ENCODE measurements around the gene GEMIN7. TPM values are rescaled to one million over a fixed set of nuclear protein-coding genes. Genes with fewer than 3 reads are reported as not detected.

Gene GEMIN7
- total RNA-seq, 1 donor: 4.1 TPM

GRCh38 chr19:45071969-45072790 is 6.9 kb upstream of the GEMIN7 start:
- peaks cover 24% of the 10 kb centered on the region for H3K4me1 ChIP-seq (ENCODE audit: insufficient read depth, low read length)
- no peaks in the 10 kb centered on the region for H3K27me3 ChIP-seq (ENCODE audit: insufficient read depth, low read length)
- no peaks in the 10 kb centered on the region for H3K9me3 ChIP-seq (ENCODE audit: low read depth, low read length)
- H3K4me3 ChIP-seq (ENCODE audit: low read length): no peak overlapping the region

DNA sequence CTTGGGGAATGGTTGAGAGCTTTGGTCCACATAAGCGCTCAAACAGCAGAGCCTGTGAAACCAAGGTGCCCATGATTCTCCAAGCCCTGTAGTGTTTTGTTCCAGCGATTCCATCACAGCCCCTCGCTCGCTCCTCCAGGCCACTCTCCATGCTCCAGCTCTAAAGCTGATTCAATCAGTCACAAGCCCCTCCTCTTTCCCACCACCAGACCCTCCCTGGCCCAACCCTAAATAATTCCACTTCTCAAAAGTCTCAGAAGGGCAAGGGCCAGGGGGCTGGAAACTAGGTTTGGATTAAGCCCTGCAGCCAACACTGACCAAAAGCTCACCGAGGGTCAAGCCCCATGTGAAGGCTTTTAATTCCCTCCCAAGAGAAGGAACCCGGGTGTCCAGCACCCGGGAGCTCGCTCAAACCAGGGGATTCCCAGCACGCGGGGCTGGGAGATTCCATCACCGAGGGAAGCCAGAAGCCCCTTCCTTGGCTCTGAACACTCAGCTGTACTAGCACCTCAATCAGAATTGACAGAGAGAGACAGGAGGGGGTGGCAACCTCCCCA is 4.2 kb upstream of the GEMIN7 start:
- peak overlapping the region; percentile 27 for H3K4me3 ChIP-seq (ENCODE audit: low read length)
- H3K9me3 ChIP-seq (ENCODE audit: low read depth, low read length): no peaks in the 10 kb centered on the region
- H3K27me3 ChIP-seq (ENCODE audit: insufficient read depth, low read length): no peaks in the 10 kb centered on the region
- peaks cover 45% of the 10 kb centered on the region for H3K4me1 ChIP-seq (ENCODE audit: insufficient read depth, low read length)

- Histone ChIP-seq H3K4me3 (ENCODE audit: low read length) (peak overlapping the region; percentile 70), H3K4me1 (ENCODE audit: insufficient read depth, low read length) (peaks cover 51% of the 10 kb centered on the region), H3K9me3 (ENCODE audit: low read depth, low read length) (no peaks in the 10 kb centered on the region), H3K27me3 (ENCODE audit: insufficient read depth, low read length) (no peaks in the 10 kb centered on the region)
These were observed 3.6 kb upstream of the GEMIN7 start for GRCh38 chr19:45075301-45076028.

DNA sequence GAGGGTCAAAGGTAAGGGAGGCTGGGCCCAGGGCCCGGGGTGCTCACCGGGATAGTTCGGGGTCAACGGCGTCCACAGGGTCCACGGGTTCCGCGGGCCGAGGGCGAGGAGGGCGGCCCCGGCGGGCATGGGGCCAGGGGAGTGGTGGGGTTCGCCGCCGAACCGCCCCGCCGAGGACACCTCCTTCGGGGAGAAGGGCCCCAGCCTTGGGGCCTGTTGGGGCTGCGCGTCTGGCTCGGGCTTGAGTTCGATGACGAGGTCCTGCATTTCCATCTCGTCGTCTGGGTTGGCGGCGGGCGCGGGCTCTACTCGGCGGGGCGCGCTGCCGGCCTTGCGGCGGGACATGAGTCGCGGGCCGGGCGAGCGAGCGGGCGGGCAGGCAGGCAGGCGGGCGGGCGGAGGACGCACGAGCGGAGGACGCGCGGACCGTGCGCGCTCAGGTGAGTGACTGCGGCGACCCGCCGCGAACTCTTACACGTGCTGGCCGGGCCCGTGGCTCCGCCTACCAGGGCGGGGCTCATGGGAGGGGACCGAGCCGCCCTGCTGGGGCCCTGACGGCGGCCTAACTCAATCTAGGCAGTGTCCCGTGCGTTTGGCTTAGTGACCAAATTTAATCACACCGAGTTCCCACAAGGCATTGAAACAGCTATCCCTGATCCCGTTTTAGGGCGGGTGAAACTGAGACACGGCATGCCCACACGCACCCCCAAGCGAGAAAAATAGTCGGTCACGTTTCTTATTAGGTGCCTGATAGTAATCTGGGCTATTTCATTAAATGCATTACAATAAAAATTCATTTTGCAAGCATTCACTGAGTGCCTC is 2.8 kb upstream of the GEMIN7 start, which contains the start of gene ZNF296:
Gene ZNF296 (minus strand): TSS at position 450 of the 822 bp plus-strand sequence. CDS start 105 bp downstream, at position 345.
- H3K9me3 ChIP-seq (ENCODE audit: low read depth, low read length): no peaks in the 10 kb centered on the region
- H3K4me1 ChIP-seq (ENCODE audit: insufficient read depth, low read length): peaks cover 56% of the 10 kb centered on the region
- H3K27me3 ChIP-seq (ENCODE audit: insufficient read depth, low read length): no peaks in the 10 kb centered on the region
- peak within 1 kb of the TSS; percentile 70 for H3K4me3 ChIP-seq (ENCODE audit: low read length)

DNA sequence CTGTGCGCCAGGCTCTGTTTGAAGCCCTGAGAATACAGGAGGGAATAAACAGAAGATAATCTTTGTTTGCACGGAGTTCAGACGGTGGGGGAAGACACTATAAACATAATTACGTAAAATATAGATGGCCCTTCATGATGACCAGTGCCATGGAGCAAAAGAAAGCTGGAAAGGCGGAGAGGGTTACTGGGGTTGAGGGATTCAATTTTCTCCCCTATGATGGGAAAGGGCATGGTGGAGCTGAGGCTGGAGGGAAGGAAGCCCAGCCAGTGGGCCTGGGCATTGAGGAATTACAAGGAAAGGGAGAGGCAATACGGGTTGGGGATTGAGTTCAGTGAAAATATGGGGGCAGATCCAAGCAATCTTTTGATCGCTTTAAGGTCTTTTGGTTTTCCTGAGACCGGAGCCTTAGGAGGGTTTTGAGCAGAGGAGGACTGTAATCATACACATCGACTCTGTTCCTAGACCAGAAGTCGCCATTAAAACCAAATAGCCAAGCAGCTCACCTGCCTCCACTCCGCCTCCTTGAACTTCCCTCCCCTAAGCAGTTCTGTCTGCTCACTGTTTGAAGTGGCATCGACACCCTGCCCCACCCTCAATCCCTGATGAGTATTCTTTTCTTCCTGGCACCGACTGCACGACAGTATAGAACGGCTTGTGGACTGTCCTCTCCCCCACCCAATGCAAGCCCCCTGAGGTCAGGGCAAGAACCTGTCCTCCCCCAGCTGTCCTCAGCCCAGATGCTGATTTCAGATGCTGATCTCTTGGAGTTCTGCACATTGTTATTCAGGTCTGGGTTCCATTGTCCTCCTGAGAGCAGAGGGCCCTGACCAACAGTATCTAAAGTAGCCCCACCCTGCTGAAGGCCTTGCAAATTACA is 2.0 kb upstream of the GEMIN7 start:
- peak overlapping the region; percentile 70 for H3K4me3 ChIP-seq (ENCODE audit: low read length)

GRCh38 chr19:45078390-45079062 is 534 bp upstream of the GEMIN7 start:
- Histone ChIP-seq H3K4me3 (ENCODE audit: low read length) (peak overlapping the region; percentile 84), H3K9me3 (ENCODE audit: low read depth, low read length) (no peaks in the 10 kb centered on the region), H3K4me1 (ENCODE audit: insufficient read depth, low read length) (peaks cover 56% of the 10 kb centered on the region), H3K27me3 (ENCODE audit: insufficient read depth, low read length) (no peaks in the 10 kb centered on the region)

More for the DNA sequence above, 2.0 kb upstream of the GEMIN7 start:
- H3K27me3 ChIP-seq (ENCODE audit: insufficient read depth, low read length): no peaks in the 10 kb centered on the region
- peaks cover 56% of the 10 kb centered on the region for H3K4me1 ChIP-seq (ENCODE audit: insufficient read depth, low read length)
- H3K9me3 ChIP-seq (ENCODE audit: low read depth, low read length): no peaks in the 10 kb centered on the region

DNA sequence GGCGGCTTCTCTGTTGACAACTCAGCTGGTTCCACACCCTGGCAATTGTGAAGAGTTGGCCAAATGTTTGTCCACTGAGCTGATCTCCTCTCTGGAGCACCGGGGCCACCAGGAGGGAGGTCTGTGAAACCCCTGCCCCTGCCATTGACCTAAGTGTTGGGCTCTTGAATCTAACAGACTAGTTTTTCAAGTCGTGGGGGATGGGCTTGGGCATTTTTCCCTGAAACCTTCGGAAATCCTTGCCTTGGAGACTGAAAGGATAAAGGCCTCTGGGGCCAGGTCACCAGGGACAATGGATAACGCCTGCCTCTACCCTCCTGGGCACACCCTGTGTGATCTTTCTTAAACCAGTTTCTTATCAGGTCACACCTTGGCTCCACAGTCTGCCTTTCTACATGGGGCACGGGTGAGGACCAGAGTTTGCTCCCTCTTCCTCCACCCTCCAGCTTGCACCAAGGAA is 881 bp downstream of the GEMIN7 start:
- peaks cover 43% of the 10 kb centered on the region for H3K4me1 ChIP-seq (ENCODE audit: insufficient read depth, low read length)
- H3K9me3 ChIP-seq (ENCODE audit: low read depth, low read length): no peaks in the 10 kb centered on the region
- H3K4me3 ChIP-seq (ENCODE audit: low read length): peak overlapping the region; percentile 84
- H3K27me3 ChIP-seq (ENCODE audit: insufficient read depth, low read length): no peaks in the 10 kb centered on the region

GRCh38 chr19:45082170-45082569 is 3.1 kb downstream of the GEMIN7 start:
- Histone ChIP-seq H3K4me3 (ENCODE audit: low read length) (no peak overlapping the region), H3K9me3 (ENCODE audit: low read depth, low read length) (no peaks in the 10 kb centered on the region), H3K4me1 (ENCODE audit: insufficient read depth, low read length) (peaks cover 35% of the 10 kb centered on the region), H3K27me3 (ENCODE audit: insufficient read depth, low read length) (no peaks in the 10 kb centered on the region)

DNA sequence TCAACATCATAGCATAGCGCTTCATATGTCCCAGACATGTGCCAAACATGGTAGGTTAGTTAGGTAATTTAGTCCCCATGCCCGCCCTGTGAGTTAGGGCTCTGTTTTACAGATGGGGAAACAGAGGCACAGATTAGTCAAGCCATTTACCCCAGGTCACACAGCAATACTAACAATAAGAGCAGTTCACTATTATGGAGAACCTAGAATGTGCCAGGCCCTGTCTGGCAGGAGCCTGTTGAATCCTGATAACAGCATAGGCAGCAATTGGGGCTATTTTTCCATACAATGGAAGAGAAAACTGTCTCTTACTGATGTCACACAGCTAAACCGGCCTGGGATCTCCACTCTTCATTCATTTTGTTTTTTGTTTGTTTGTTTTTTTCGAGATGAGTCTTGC is 7.4 kb downstream of the GEMIN7 start:
- Histone ChIP-seq H3K4me1 (ENCODE audit: insufficient read depth, low read length) (peaks cover 26% of the 10 kb centered on the region), H3K9me3 (ENCODE audit: low read depth, low read length) (no peaks in the 10 kb centered on the region), H3K27me3 (ENCODE audit: insufficient read depth, low read length) (no peaks in the 10 kb centered on the region), H3K4me3 (ENCODE audit: low read length) (no peak overlapping the region)

GRCh38 chr19:45087531-45087930 is 8.5 kb downstream of the GEMIN7 start:
- Histone ChIP-seq H3K9me3 (ENCODE audit: low read depth, low read length) (no peaks in the 10 kb centered on the region), H3K27me3 (ENCODE audit: insufficient read depth, low read length) (no peaks in the 10 kb centered on the region), H3K4me3 (ENCODE audit: low read length) (no peak overlapping the region), H3K4me1 (ENCODE audit: insufficient read depth, low read length) (peaks cover 30% of the 10 kb centered on the region)

- peaks cover 47% of the 10 kb centered on the region for H3K4me1 ChIP-seq (ENCODE audit: insufficient read depth, low read length)
- no peaks in the 10 kb centered on the region for H3K27me3 ChIP-seq (ENCODE audit: insufficient read depth, low read length)
- H3K9me3 ChIP-seq (ENCODE audit: low read depth, low read length): no peaks in the 10 kb centered on the region
- H3K4me3 ChIP-seq (ENCODE audit: low read length): no peak overlapping the region
These were observed 11.0 kb downstream of the GEMIN7 start for GRCh38 chr19:45090034-45090433.

GRCh38 chr19:45090606-45091005 is 11.5 kb downstream of the GEMIN7 start:
- Histone ChIP-seq H3K27me3 (ENCODE audit: insufficient read depth, low read length) (no peaks in the 10 kb centered on the region), H3K4me3 (ENCODE audit: low read length) (no peak overlapping the region), H3K4me1 (ENCODE audit: insufficient read depth, low read length) (peaks cover 53% of the 10 kb centered on the region), H3K9me3 (ENCODE audit: low read depth, low read length) (no peaks in the 10 kb centered on the region)

Measured in mononuclear cell (primary cell).